Stomach smooth muscle (tissue), 2 donors: ENCODE results near the gene TSHZ1.

Experiments
- H3K27ac ChIP-seq: one replicate; pipeline ENCODE4 v1.7.0; 2013; ENCODE audit warnings: mild to moderate bottlenecking, low read length, inconsistent platforms
- H3K27me3 ChIP-seq, 2 donors: one replicate each; pipeline ENCODE4 v1.7.0; 2013; ENCODE audit warnings: low read length in 2 of 2; ENCODE audit not compliant: insufficient read depth in 2 of 2, control insufficient read depth in 1 of 2
- H3K36me3 ChIP-seq, 2 donors: one replicate each; pipeline ENCODE4 v1.7.0; 2013; ENCODE audit warnings: low read length in 2 of 2; ENCODE audit not compliant: control insufficient read depth in 2 of 2, insufficient read depth in 2 of 2
- H3K4me1 ChIP-seq: one replicate; pipeline ENCODE4 v1.7.0; 2013; ENCODE audit warnings: low read length; ENCODE audit not compliant: control insufficient read depth, insufficient read depth
- H3K4me3 ChIP-seq, 2 donors: one replicate each; pipeline ENCODE4 v1.7.0; 2013; ENCODE audit warnings: low read length in 2 of 2
- H3K9ac ChIP-seq, 2 donors: one replicate each; pipeline ENCODE4 v1.7.0; 2013; ENCODE audit warnings: low read length in 2 of 2, mild to moderate bottlenecking in 1 of 2
- H3K9me3 ChIP-seq, 2 donors: one replicate each; pipeline ENCODE4 v1.7.0; 2013; ENCODE audit warnings: low read length in 2 of 2; ENCODE audit not compliant: control insufficient read depth in 2 of 2
- donor health status: healthy.
- donor health status: Pancreatic carcinoma.

TSHZ1 gene

GRCh38 chr18:75201282-75202270, 9.0 kb upstream of the TSHZ1 start:
- H3K9me3 ChIP-seq, result no peaks in the 10 kb centered on the region
- H3K9ac ChIP-seq, result peak overlapping the region; percentile 1 to 11
- H3K4me1 ChIP-seq, result peaks cover 29% of the 10 kb centered on the region
- H3K36me3 ChIP-seq, result peaks cover 0 to 12% of the 10 kb centered on the region in 2 donors
- peak overlapping the region; percentile 4 to 36 for H3K4me3 ChIP-seq
- H3K27ac ChIP-seq, result peak overlapping the region; percentile 72
- H3K27me3 ChIP-seq, result no peaks in the 10 kb centered on the region

GRCh38 chr18:75202696-75203365, 7.8 kb upstream of the TSHZ1 start:
- Histone ChIP-seq H3K27me3 (no peaks in the 10 kb centered on the region), H3K9ac (peak overlapping the region; percentile 79 to 89), H3K27ac (peak overlapping the region; percentile 95), H3K4me1 (peaks cover 36% of the 10 kb centered on the region), H3K4me3 (peak overlapping the region; percentile 64 to 98), H3K36me3 (peaks cover 0 to 12% of the 10 kb centered on the region in 2 donors), H3K9me3 (no peaks in the 10 kb centered on the region)

GRCh38 chr18:75203416-75204268, 7.0 kb upstream of the TSHZ1 start:
- no peaks in the 10 kb centered on the region for H3K27me3 ChIP-seq
- H3K9ac ChIP-seq, result peak overlapping the region; percentile 79 to 89
- H3K4me1 ChIP-seq, result peaks cover 36% of the 10 kb centered on the region
- no peaks in the 10 kb centered on the region for H3K9me3 ChIP-seq
- peak overlapping the region; percentile 64 to 98 for H3K4me3 ChIP-seq
- H3K36me3 ChIP-seq, result peaks cover 0 to 12% of the 10 kb centered on the region in 2 donors
- H3K27ac ChIP-seq, result peak overlapping the region; percentile 95

GRCh38 chr18:75204269-75204731, 6.3 kb upstream of the TSHZ1 start:
- no peaks in the 10 kb centered on the region for H3K9me3 ChIP-seq
- peaks cover 0 to 12% of the 10 kb centered on the region in 2 donors for H3K36me3 ChIP-seq
- peak overlapping the region; percentile 95 for H3K27ac ChIP-seq
- peak overlapping the region; percentile 64 to 98 for H3K4me3 ChIP-seq
- peaks cover 36% of the 10 kb centered on the region for H3K4me1 ChIP-seq
- no peaks in the 10 kb centered on the region for H3K27me3 ChIP-seq
- peak overlapping the region; percentile 79 to 89 for H3K9ac ChIP-seq

GRCh38 chr18:75204732-75205513, 5.7 kb upstream of the TSHZ1 start:
- Histone ChIP-seq H3K9ac (peak overlapping the region; percentile 79 to 89), H3K27me3 (no peaks in the 10 kb centered on the region), H3K4me3 (peak overlapping the region; percentile 64 to 98), H3K36me3 (peaks cover 0 to 8% of the 10 kb centered on the region in 2 donors), H3K27ac (peak overlapping the region; percentile 95), H3K4me1 (peaks cover 30% of the 10 kb centered on the region), H3K9me3 (no peaks in the 10 kb centered on the region)

- H3K4me1 ChIP-seq, result peaks cover 30% of the 10 kb centered on the region
- no peaks in the 10 kb centered on the region for H3K9me3 ChIP-seq
- peaks cover 0 to 2% of the 10 kb centered on the region in 2 donors for H3K36me3 ChIP-seq
- H3K27ac ChIP-seq, result peak overlapping the region; percentile 95
- H3K27me3 ChIP-seq, result no peaks in the 10 kb centered on the region
- H3K9ac ChIP-seq, result peak overlapping the region; percentile 79 to 89
- H3K4me3 ChIP-seq, result peak overlapping the region; percentile 64 to 98
Observed at GRCh38 chr18:75205514-75206132, 5.0 kb upstream of the TSHZ1 start.

- Histone ChIP-seq H3K9ac (peak overlapping the region; percentile 73 to 89), H3K9me3 (no peaks in the 10 kb centered on the region), H3K4me1 (peaks cover 24% of the 10 kb centered on the region), H3K4me3 (peak overlapping the region; percentile 74 to 98), H3K27ac (peak overlapping the region; percentile 95), H3K36me3 (peaks cover 0 to 2% of the 10 kb centered on the region in 2 donors), H3K27me3 (no peaks in the 10 kb centered on the region)
Observed at GRCh38 chr18:75206452-75207309, 3.9 kb upstream of the TSHZ1 start.

- peak overlapping the region; percentile 95 for H3K27ac ChIP-seq
- H3K4me3 ChIP-seq, result peak overlapping the region; percentile 74 to 98
- no peaks in the 10 kb centered on the region for H3K9me3 ChIP-seq
- no peaks in the 10 kb centered on the region for H3K27me3 ChIP-seq
- peak overlapping the region; percentile 86 to 89 for H3K9ac ChIP-seq
- no peaks in the 10 kb centered on the region for H3K36me3 ChIP-seq
- peaks cover 21% of the 10 kb centered on the region for H3K4me1 ChIP-seq
Observed at GRCh38 chr18:75207310-75208154, 3.1 kb upstream of the TSHZ1 start.
